Activated CD4-positive, alpha-beta T cell treated with anti-CD3 and anti-CD28 coated beads, Interleukin-2, amount 50 U/mL, for 16 hours (primary cell): Measurements from ENCODE around the gene ST3GAL6.

ENCODE experiments used
- DNase-seq: peaks from one replicate; pipeline ENCODE4 v3.0.0-alpha.2; 2020

The ST3GAL6 gene

GRCh38 chr3:98741121-98741716 lies 21.9 kb upstream of the ST3GAL6 start:
- DNase-seq = no peak

- no peak for DNase-seq
Measured at GRCh38 chr3:98743071-98743470, 20.1 kb upstream of the ST3GAL6 start.

- DNase-seq = no peak
Measured at GRCh38 chr3:98744283-98744682, 18.9 kb upstream of the ST3GAL6 start.

GRCh38 chr3:98745718-98746117 lies 17.4 kb upstream of the ST3GAL6 start:
- no peak for DNase-seq

- no peak for DNase-seq
Measured at GRCh38 chr3:98746122-98746521, 17.0 kb upstream of the ST3GAL6 start.

- no peak for DNase-seq
Measured at GRCh38 chr3:98746882-98747281, 16.3 kb upstream of the ST3GAL6 start.

GRCh38 chr3:98750276-98750919 lies 12.7 kb upstream of the ST3GAL6 start:
- no peak for DNase-seq

- no peak for DNase-seq
Measured at GRCh38 chr3:98754483-98754882, 8.7 kb upstream of the ST3GAL6 start.

- DNase-seq = no peak
Measured at GRCh38 chr3:98755601-98756000, 7.5 kb upstream of the ST3GAL6 start.

GRCh38 chr3:98759629-98760028 lies 3.5 kb upstream of the ST3GAL6 start:
- DNase-seq = no peak

- no peak for DNase-seq
Measured at GRCh38 chr3:98761643-98762229, 1.4 kb upstream of the ST3GAL6 start.

- DNase-seq = no peak
Measured at GRCh38 chr3:98763819-98764418, 779 bp downstream of the ST3GAL6 start.

GRCh38 chr3:98764472-98764884 lies 1.3 kb downstream of the ST3GAL6 start:
- DNase-seq = no peak

GRCh38 chr3:98765721-98766120 lies 2.6 kb downstream of the ST3GAL6 start:
- no peak for DNase-seq

GRCh38 chr3:98766924-98767323 lies 3.8 kb downstream of the ST3GAL6 start:
- DNase-seq = no peak

- DNase-seq = no peak
Measured at GRCh38 chr3:98768961-98769360, 5.8 kb downstream of the ST3GAL6 start.

GRCh38 chr3:98769448-98769847 lies 6.3 kb downstream of the ST3GAL6 start:
- DNase-seq = no peak

- no peak for DNase-seq
Measured at GRCh38 chr3:98770261-98771039, 7.3 kb downstream of the ST3GAL6 start.

GRCh38 chr3:98772022-98772421 lies 8.9 kb downstream of the ST3GAL6 start:
- DNase-seq = no peak

GRCh38 chr3:98775459-98776139 lies 12.5 kb downstream of the ST3GAL6 start:
- no peak for DNase-seq

GRCh38 chr3:98776140-98776493 lies 13.0 kb downstream of the ST3GAL6 start:
- DNase-seq = no peak

GRCh38 chr3:98777286-98777685 lies 14.1 kb downstream of the ST3GAL6 start:
- DNase-seq = no peak

- no peak for DNase-seq
Measured at GRCh38 chr3:98777801-98778220, 14.7 kb downstream of the ST3GAL6 start.
